SK-N-SH (cell line): ENCODE results near the gene IL10RB.

Experiments
- CTCF ChIP-seq: fragments of 200-600 bp; sonication (generic); IDR thresholded peaks from 2 replicates; pipeline ENCODE4 v1.6.1; 2017; ENCODE audit warnings: antibody characterized with exemption, mild to moderate bottlenecking, moderate library complexity
- EP300 ChIP-seq, 2 experiments: IDR thresholded peaks; 2 replicates each; pipeline versions ENCODE4 v1.4.0 to v1.6.1; 2012; ENCODE audit warnings: borderline replicate concordance in 1 of 2, low read depth in 1 of 2, low read length in 1 of 2
- EZH2phosphoT487 ChIP-seq: fragments of 200-600 bp; sonication (generic); IDR thresholded peaks from 2 replicates; pipeline ENCODE4 v1.6.1; 2017; ENCODE audit warnings: low read depth, mixed run types, mild to moderate bottlenecking, antibody characterized with exemption, moderate library complexity, borderline replicate concordance
- GABPA ChIP-seq: IDR thresholded peaks from 2 replicates; pipeline ENCODE4 v1.4.0; 2012; ENCODE audit warnings: low read depth, mild to moderate bottlenecking
- IRF3 ChIP-seq: fragments of 150-350 bp; IDR thresholded peaks from 2 replicates; pipeline ENCODE4 v1.6.1; 2016; ENCODE audit warnings: mild to moderate bottlenecking, low read depth, low read length
- MAX ChIP-seq: IDR thresholded peaks from 2 replicates; pipeline ENCODE4 v1.4.0; 2012; ENCODE audit warnings: low read depth
- SMC3 ChIP-seq: IDR thresholded peaks from 2 replicates; pipeline ENCODE4 v1.6.1; 2012; ENCODE audit warnings: low read depth, low read length, improper control_type of control experiment

- no peak for TF ChIP-seq CTCF
- TF ChIP-seq EZH2phosphoT487, result no peak
- TF ChIP-seq IRF3, result no peak
- no peak for TF ChIP-seq SMC3
- TF ChIP-seq MAX, result no peak
- no peak for TF ChIP-seq EP300 (IDR thresholded peaks at IDR 0.05; ENCODE audit: borderline replicate concordance in 1 of 2, low read depth in 1 of 2, low read length in 1 of 2)
- TF ChIP-seq GABPA, result no peak
Observed at GRCh38 chr21:33293136-33293535, 27.0 kb downstream of the IL10RB start.
